GM18868 (cell line): ENCODE data around the gene HTR3A.
"Not testable (repeated sequence)": the region's sequence is repeated elsewhere in the genome, so short reads cannot be mapped to it uniquely, and the experiment has no call there.

Experiments
- ATAC-seq: cut with Tn5 transposase; IDR thresholded peaks from one replicate; pipeline ENCODE4 v1.9.1; 2021; ENCODE audit warnings: mild to moderate bottlenecking, moderate library complexity; ENCODE audit not compliant: unreplicated experiment

Gene HTR3A

GRCh38 chr11:113974741-113975470, at the start of gene HTR3A:
HTR3A (plus strand) TSS chr11:113975108; CDS start chr11:113975326, 218 bp downstream.
- no peak for ATAC-seq

- ATAC-seq, result no peak
Observed at GRCh38 chr11:113926273-113927197, 48.4 kb upstream of the HTR3A start.

GRCh38 chr11:113928311-113928710, 46.6 kb upstream of the HTR3A start:
- no peak for ATAC-seq

GRCh38 chr11:113932788-113933187, 42.1 kb upstream of the HTR3A start:
- ATAC-seq, result no peak

GRCh38 chr11:113934193-113934592, 40.7 kb upstream of the HTR3A start:
- ATAC-seq, result not testable (repeated sequence)

- ATAC-seq, result no peak
Observed at GRCh38 chr11:113934761-113935160, 40.1 kb upstream of the HTR3A start.

- no peak for ATAC-seq
Observed at GRCh38 chr11:113935858-113936257, 39.0 kb upstream of the HTR3A start.

GRCh38 chr11:113937918-113938317, 37.0 kb upstream of the HTR3A start:
- ATAC-seq, result no peak

GRCh38 chr11:113942256-113942655, 32.7 kb upstream of the HTR3A start:
- ATAC-seq, result no peak

GRCh38 chr11:113946162-113946561, 28.7 kb upstream of the HTR3A start:
- not testable (repeated sequence) for ATAC-seq

GRCh38 chr11:113947994-113948393, 26.9 kb upstream of the HTR3A start:
- no peak for ATAC-seq

GRCh38 chr11:113949891-113950290, 25.0 kb upstream of the HTR3A start:
- ATAC-seq, result no peak

- no peak for ATAC-seq
Observed at GRCh38 chr11:113951537-113951936, 23.4 kb upstream of the HTR3A start.

- ATAC-seq, result no peak
Observed at GRCh38 chr11:113952070-113952469, 22.8 kb upstream of the HTR3A start.

GRCh38 chr11:113952588-113952987, 22.3 kb upstream of the HTR3A start:
- no peak for ATAC-seq

- ATAC-seq, result no peak
Observed at GRCh38 chr11:113954235-113954634, 20.7 kb upstream of the HTR3A start.

GRCh38 chr11:113956986-113957385, 17.9 kb upstream of the HTR3A start:
- ATAC-seq, result no peak

- no peak for ATAC-seq
Observed at GRCh38 chr11:113960702-113961330, 14.1 kb upstream of the HTR3A start.

- ATAC-seq, result no peak
Observed at GRCh38 chr11:113967361-113967760, 7.5 kb upstream of the HTR3A start.

- no peak for ATAC-seq
Observed at GRCh38 chr11:113971506-113972195, 3.3 kb upstream of the HTR3A start.

- ATAC-seq, result no peak
Observed at GRCh38 chr11:113977071-113977490, 2.2 kb downstream of the HTR3A start.
